Measurements from ENCODE around the gene PRKAA1.

PRKAA1 gene

DNA sequence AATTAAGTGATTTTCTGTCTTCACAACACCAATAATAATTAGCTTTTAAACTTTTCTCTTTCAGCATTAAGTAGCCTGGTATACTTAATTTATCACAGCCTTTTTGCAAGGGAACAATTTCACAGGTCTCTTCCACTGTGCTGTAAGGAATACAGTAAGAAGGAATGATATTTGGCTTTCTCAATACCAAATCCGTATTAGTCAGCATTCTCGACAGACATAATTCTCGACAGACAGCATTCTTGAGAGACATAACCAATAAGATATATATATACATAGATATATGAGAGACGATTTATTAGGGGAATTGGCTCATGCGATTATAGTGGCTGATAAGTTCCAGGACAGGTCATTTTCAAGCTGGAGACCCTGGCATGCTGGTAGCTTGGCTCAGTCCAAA lies 18.0 kb downstream of the PRKAA1 start:
- no peak for DNase-seq (ENCODE audit: low spot score)

DNA sequence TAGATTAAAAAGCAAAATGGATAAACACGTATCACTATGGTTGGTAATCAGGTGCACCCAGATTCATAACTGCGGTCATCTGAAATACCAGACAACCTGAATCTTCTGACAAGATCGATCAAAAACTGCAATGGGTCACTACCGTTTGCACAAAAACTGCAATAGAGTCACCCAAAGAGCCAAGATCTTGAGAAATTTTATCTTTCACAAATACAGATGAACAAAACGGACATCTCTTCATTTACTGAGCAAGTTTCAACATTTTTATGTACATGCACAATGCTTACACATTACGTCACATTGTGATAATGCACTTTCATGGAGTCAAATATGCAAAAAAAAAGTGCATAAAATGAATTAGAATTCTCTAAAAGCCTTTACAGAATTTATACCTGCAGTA lies 18.6 kb downstream of the PRKAA1 start:
- no peak for DNase-seq (ENCODE audit: low spot score)

DNA sequence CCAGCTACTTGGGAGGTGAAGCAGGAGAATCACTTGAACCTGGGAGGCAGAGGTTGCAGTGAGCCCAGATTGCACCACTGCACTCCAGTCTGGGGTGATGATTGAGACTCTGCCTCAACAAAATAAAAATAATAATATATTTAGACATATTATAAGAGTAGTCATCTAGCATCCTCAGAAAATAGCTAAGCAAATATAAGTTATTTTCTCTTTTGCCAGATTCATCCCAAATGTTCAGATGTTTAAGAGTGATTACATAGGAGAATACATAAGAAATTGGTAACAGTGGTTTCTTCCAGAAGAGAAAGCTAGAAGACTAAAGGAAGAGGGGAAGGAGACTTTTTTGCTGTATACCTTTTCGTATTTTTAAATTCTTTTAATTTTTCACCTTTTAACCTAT lies 20.0 kb downstream of the PRKAA1 start:
- DNase-seq (ENCODE audit: low spot score): no peak

DNA sequence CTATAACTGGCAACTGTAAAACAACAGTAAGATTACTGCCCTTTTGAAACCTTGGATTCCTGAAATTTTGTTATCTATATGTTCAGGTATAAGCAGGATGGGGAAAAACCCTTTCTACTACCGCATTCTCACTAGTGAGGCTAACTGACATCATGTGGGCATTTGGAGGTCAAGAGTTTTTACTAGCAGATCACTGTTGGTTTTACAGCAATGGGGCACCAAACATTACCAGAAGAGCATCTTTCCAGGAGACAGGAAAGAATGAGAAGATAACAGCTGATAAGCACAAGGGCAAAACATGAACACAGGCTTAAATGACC lies 21.6 kb downstream of the PRKAA1 start:
- no peak for DNase-seq (ENCODE audit: low spot score)

DNA sequence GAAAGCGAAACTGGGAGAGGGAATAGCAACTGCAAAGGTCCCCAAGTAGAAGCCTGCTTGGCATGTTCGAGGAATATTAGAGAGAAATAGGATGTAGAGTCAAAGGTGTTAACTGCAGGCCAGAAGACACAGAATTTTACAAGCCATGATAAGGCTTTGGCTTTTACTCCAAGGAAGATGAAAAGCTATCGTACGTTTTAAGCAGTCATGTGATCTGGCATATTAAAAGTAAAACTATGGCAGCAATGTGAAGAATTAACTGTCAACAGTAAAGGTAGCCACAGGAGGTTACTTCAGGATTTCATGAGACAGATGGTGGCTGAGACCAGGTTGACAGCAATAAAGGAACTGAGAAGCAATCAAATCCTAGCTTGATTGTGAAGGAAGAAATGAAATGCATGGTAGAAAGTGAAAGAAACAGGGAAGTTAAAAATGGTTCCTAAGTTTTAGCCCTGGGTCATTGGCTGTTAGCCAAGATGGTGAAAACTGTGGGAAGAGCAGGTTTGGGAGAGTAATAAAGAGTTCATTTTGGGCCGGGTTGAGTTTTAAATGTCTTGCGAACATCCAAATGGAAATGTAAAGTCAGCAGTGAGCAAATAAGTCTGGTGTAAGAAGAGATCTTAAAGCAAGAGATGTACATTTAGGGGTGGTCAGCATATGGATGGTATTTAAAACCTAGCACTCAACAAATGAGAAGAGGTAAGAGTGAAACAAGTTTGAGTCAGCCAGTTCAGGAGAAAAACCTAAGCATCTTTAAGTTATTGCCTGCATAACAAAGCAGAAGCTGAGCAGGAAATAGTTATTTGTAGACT lies 22.1 kb downstream of the PRKAA1 start:
- DNase-seq (ENCODE audit: low spot score): no peak

DNA sequence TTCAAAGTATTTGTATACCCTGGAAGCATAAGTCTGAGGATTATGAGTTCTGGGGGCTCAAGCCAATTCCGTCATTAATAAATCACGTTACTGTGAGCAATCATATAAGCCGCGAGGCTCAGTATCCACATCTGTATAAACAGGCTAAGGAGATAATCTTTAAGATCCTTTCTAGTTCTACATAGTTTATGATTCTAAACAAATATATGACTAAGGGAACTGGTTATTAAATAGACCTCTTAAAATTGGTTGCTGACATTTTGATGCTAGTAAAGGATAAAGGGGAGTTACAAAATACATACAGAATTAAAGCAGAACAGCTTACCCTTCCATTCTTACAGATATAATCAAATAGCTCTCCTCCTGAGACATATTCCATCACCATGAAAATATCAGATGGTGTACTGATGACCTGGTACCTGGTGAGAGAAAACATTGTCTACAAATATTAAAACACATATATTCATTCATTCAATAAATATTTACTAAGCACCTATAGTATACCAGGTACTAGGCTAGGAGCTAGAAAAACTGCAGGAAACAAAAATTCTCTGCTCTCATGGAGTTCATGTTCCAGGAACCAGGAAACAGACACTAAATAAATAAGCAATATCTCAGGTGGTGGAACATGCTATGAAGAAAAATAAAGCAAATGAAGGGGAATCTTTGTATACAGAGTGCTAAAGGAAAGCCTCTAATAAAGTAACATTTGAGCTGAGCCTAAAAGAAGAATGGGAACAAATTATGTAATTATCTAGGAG lies 22.9 kb downstream of the PRKAA1 start:
- DNase-seq (ENCODE audit: low spot score): no peak

DNA sequence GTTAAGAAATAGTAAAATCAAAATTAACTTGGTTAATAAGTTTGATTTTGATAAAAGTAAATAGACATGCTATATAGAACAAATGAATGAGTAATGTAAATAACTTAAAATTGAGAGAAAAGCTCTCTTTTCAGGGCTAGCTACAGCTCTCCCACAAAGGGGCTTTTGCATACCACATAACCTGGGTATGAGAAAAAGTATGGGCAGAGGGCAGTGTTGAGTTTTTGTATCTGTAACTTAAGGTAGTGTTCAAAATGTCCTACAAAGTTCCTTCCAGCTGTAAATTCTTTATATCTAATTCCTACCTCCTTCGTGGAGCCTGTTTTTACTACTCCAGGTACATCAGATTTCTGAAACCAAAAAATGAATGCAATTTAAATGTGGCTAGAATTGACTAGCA lies 23.6 kb downstream of the PRKAA1 start:
- DNase-seq (ENCODE audit: low spot score): no peak

DNA sequence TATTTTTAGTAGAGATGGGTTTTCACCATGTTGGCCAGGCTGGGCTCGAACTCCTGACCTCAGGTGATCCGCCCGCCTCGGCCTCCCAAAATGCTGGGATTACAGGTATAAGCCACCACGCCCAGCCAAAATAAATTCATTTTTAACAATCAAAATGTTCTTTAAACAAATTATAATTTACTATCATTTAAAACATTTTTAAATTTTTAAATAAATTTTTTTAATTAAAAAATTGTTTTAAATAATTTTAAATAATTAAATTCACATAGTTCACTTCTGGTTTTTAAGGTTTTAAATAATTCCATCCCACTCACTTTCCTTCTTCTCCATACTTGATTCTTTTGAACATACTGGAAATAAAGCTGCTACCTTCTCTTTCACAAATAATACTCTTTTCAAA lies 27.4 kb downstream of the PRKAA1 start:
- DNase-seq (ENCODE audit: low spot score): no peak

DNA sequence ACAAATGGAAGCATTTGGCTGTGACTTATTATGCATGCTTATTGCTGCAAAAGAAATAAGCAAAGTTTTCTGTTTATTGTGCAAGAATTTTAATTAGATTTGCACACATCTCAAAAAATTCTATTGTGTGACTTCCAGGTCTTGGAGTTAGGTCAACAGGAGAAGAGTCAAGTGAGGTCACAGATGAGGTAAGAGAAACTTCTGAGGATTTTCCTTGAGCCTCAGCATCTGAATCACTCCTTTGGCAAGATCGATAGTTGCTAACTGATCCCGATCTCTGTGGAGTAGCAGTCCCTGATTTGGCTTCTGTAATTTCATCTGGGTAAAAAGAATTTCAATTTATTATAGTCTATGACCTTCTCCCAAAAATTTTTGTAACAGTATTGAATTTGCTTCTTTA lies 35.5 kb downstream of the PRKAA1 start:
- DNase-seq (ENCODE audit: low spot score): no peak

DNA sequence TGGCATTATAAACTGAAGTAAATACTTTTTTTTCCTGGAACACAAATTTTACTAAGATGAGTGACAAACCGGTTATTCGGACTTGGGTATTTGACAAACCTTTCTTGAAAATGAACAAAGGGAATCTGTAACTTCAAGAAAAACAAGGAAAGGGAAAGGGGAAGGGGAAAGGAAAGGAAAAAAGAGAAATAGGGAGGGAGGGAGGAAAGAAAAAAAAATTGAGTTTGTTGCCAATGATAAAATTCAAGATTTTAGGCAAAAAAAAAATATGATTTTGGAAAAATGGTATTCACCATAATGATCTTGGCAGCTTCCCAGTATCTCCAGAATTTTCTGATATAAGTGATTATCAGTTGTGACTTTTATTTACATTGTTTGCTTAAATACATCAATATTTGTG lies 40.8 kb downstream of the PRKAA1 start:
- no peak for DNase-seq (ENCODE audit: low spot score)

DNA sequence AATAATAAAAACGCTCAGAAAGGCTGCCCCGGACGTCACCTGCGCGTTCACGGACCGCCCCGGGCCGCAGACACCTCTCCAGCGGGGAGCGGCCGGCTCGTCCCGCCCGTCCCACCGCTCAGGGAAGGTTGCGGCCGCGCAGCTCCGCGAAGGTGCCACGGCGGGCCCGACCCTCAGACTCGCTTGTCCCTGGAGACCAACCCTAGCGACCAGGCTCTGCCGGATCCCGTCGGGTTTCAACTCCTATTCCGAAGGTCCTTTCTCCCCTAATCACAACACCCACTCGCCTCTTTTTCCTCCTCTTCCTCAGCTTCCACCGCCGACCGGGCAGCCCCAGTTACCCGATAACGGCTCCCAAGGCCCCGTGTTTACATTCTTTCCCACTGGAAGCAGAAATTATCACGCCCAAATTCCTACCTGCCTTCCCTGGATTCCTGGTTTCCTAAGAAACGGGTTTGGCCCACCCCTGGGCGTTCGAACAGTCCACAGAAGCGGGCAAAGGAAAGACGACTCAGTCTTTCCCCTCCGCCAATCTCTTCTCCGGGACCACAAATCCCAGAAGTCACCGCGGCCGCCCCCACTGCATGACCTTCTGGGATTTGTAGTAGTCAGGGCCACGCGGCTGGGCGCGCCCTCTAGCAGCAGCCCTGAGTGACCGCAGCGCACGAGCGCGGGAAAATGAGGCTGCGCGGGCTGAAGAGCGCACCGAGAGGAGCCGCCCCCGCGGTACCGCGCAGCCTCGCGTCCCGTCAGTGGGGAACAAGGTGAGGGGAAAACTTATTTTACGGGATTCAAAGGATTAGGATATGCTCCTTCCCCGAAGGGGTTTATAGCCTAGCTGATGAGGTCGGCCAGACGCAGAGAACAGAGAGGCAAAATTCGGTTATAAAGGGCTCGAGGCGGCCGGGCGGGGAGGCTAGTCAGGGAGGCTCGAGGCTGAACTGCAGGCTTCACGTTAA lies 42.5 kb downstream of the PRKAA1 start, which contains the start of gene TTC33:
Gene TTC33 (minus strand): TSS at position 555 of the 959 bp plus-strand sequence. CDS start 8,943 bp downstream, outside the sequence.
- DNase-seq (ENCODE audit: low spot score): peak; percentile 95

DNA sequence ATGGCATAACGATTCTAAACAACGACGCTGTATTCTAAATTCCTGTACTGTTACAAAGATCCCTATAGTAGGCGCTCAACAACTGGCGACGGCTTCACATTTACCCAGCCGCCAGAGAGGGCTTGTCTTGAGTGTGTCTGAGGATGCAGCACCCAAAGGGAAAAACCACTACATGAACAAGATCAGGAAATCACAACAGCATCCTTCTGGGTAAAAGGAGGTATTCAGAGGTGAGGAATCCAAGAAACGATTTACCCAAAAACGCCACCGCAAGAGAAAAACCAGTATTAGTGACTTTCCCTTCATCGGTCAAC lies 43.1 kb downstream of the PRKAA1 start:
- peak; percentile 87 for DNase-seq (ENCODE audit: low spot score)

DNA sequence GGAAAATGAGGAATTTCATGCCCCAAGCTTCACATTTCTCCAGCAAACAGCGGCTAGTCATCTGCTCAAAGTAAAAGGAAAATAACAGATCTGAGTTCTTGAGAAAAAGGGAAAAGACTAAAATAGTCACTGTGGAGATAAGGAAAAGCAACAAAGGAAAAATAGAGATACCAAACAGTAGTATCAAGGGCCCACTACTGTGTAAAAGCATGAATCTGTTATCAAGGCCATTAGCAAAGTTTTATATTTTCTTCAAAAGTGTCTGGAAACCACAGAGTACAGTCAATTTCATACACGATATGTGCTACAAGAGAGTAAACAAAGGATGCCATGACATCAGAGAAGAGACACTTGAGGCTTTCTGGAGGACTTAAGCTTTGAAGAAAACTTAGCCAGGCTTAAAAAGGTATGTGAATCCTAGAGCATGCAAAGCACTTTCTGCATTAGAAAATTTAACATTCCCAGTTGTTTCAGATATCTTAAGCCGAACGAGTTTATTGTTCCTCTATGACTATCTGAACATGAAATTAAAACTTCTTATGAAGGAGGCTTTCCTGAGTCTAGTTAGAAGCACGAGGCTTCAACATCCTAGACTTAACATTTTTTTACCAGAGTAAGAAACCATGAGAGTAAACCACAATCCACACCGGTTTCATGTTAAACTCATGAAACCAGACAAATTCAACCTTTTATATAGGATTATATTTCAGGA lies 43.6 kb downstream of the PRKAA1 start:
- no peak for DNase-seq (ENCODE audit: low spot score)

DNA sequence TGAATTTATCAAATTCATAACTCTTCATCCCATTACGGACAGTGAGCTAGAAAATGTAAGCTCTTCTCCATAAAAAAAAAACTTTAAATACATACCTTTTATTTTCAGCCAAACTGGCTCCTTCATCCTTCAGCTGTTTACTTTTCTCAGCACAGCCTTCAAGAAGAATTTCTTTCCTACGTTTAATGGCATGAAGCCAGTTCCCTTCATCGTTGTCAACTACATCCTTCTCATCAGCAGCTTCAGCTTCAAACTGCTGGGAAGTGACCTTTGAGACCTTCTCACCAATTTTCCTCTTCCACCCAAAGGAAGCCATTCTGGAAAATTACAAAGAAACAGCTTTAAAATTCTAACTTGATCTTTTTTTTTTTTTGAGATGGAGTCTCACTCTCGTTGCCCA lies 51.5 kb downstream of the PRKAA1 start:
- no peak for DNase-seq (ENCODE audit: low spot score)

DNA sequence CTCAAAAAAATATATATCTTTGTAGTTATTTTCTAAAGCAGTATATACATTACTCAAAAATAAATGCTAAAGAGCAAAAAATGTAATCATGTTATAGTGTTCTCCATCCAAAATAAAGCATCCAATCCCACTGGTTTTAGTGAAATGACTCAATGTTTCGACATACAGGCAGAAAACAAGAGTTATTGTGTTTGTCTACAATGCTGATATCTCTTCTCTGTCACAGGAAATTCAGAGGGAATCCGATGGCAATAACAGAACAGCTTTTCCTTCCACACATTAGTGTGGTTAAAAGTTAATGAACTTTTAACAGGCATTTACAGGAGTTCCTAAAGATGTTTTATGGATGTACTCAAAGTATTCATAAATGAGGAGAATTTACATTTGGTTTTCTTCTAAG lies 54.4 kb downstream of the PRKAA1 start:
- DNase-seq (ENCODE audit: low spot score): no peak

DNA sequence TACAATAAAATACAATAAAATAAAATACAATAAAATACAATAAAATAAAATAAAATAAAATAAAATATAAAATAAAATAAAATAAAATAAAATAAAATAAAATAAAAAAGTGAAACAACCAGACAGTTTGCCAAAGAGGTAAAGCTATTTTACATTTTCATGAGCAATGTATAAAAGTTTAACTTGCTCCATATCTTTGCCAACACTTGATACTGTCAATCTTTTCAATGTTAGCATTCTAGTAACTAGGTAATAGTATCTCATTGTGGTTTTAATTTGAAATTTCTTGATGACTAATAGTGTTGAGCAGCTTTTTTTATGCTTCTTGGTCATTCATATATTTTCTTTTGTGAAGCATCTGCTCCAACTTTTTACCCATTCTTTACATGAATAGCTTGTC lies 59.7 kb downstream of the PRKAA1 start:
- DNase-seq (ENCODE audit: low spot score): no peak

DNA sequence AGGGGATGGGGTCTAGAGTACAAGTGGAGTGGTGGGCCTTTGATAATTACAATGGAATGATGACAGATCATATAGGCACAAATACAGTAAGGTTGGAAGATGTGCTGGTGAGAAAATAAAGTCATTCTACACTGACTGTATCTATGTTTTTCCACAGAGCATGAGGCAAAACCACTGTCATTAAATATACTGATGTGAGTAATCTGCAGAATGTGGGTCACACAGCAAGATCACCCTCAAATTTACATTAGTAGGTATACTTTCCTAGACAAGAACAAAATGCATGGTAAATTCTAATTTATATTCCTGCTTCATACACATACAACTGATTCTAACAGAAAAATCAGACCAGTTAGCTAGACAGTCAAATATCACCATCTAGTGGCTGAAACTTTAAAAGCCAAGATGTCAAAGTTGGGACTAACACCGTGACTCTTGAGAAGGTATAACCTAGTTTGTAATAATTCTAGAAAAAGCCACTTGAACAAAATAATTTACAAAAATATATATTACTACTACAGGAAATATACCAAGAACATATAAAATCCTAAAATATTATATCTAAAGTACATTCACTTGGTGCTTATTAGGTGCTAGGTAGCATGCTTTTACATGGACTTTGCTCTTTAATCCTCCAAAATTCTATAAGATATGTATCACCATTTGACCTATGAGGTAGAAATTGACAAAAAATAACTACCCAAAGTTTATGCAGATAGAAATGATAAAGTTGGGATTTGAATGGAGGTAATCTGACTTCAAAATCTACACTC lies 61.9 kb downstream of the PRKAA1 start:
- peak; percentile 74 for DNase-seq (ENCODE audit: low spot score)

DNA sequence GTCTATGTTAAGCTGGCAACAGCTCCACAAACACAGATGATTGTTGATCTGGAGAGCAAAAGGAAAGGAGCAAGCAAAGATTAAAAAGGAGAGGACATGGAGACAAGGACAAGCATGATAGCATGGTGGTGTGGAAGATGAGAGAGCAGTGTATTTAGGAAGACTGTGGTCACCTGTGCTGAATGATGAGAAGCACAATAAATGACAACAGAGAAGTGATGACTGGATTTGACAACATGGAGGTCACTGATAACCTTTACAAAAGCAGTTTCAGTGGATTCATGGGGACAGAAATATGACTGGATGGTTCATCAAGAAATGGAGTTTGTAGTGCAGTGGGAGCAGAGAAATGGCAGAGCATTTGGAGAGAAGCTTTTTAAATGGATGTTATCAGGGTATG lies 62.6 kb downstream of the PRKAA1 start:
- no peak for DNase-seq (ENCODE audit: low spot score)

DNA sequence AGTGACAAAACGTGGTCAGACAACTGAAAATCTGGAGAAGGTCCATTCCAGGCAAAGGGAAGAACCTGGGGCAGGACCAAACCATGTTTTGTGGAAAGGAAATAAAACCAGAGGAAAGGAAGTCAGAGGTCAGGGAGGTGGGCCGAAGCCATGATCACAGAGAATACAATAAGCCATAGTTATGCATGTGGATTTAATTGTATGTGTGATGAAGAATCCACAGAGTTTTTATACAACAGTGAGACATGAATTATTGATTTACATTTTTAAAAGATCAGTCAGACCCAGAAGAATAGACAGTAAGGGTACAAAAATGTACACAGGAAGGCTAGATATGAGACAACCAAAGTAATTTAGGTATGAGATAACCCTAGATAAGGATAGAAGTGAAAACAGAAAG lies 63.2 kb downstream of the PRKAA1 start:
- DNase-seq (ENCODE audit: low spot score): no peak

DNA sequence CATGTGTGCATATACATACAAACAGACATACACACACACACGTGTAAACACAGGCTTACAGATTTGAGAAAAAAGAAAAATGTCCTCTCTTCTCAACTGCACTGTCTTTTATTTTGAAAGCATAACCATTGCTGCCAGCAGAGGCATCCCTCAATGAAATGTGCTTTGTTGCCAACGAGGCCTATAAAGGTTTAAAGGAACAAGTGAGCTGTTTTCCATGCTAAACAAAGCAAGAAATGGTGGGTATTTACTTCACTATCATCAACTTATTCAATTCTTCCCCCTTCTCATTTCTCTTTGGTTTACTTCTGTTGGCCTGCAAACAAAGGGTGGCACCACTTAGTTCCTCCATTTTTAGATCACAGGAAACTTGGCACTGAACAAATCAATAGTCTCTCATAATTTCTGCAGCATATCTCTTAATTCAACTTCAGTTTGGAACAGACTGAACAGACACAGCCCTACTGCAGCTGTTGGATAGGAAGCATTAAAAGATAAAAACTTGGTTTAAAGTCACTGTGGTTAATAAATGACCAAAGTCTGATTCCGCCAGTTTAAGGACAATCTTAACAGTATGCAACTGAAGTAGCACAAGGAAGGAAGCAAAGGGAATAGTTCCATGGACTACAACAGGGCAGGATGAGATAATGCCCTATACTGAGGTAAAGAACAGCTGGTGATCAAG lies 64.2 kb downstream of the PRKAA1 start:
- no peak for DNase-seq (ENCODE audit: low spot score)

DNA sequence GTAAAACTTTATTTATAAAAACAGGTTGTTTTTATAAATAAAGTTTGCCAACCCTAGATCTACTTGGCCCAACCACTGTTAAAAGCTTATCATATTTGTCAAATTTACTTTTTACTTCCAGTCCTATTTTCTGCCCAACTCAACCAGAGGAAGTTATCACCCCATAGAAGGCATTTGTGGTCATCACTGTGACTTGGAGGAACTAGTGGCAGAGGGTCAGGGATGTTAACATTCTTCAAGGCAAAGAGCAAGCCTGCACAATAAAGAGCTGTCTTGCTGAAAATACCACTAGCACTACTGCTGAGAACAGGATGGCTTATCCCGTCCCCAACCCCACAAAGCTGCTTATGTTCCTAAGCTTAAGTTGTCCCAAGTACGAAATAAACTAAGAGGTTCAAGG lies 64.7 kb downstream of the PRKAA1 start:
- DNase-seq (ENCODE audit: low spot score): no peak

All from globus pallidus (tissue), 1 donor.